Small intestine (tissue), 7 donors: ENCODE data around the gene C14orf93. TPM values are rescaled to one million over a fixed set of nuclear protein-coding genes. Genes with fewer than 3 reads are reported as not detected.
A peak's percentile ranks its signal among the peaks of the same experiment; 100 is the strongest.
"Not testable (repeated sequence)": the region's sequence is repeated elsewhere in the genome, so short reads cannot be mapped to it uniquely, and the experiment has no call there.

Experiments used
- DNase-seq, 2 donors: peaks; one replicate each; pipeline versions ENCODE4 v3.0.0 to v3.0.0-alpha.2; 2013
- FAIRE-seq: peaks from 2 replicates; lab custom pipeline; 2012; peaks lifted over from hg19 to GRCh38; lab: Jason Lieb, UNC
- H3K27ac ChIP-seq, 3 donors: one replicate each; pipeline ENCODE4 v1.5.1; 2013; ENCODE audit warnings: low read length in 2 of 3, mild to moderate bottlenecking in 2 of 3, control low read depth in 1 of 3, inconsistent platforms in 1 of 3, low read depth in 1 of 3, moderate library complexity in 1 of 3
- H3K27me3 ChIP-seq, 3 donors: one replicate each; pipeline ENCODE4 v1.6.1; 2013; ENCODE audit warnings: low read length in 3 of 3, inconsistent platforms in 1 of 3; ENCODE audit not compliant: control insufficient read depth in 3 of 3, insufficient read depth in 3 of 3
- H3K36me3 ChIP-seq, 3 donors: one replicate each; pipeline ENCODE4 v1.6.1; 2013; ENCODE audit warnings: low read length in 3 of 3, inconsistent platforms in 1 of 3, low read depth in 1 of 3, mild to moderate bottlenecking in 1 of 3, moderate library complexity in 1 of 3; ENCODE audit not compliant: control insufficient read depth in 3 of 3, insufficient read depth in 2 of 3
- H3K4me1 ChIP-seq, 3 donors: one replicate each; pipeline ENCODE4 v1.6.1; 2013; ENCODE audit warnings: low read length in 2 of 3, inconsistent platforms in 1 of 3, low read depth in 1 of 3, mild to moderate bottlenecking in 1 of 3, moderate library complexity in 1 of 3; ENCODE audit not compliant: control insufficient read depth in 3 of 3, insufficient read depth in 2 of 3
- H3K4me3 ChIP-seq, 3 donors: one replicate each; pipeline ENCODE4 v1.5.1; 2013; ENCODE audit warnings: low read length in 3 of 3, control low read depth in 1 of 3, inconsistent platforms in 1 of 3, low read depth in 1 of 3, mild to moderate bottlenecking in 1 of 3, moderate library complexity in 1 of 3
- H3K9me3 ChIP-seq, 2 donors: one replicate each; pipeline ENCODE4 v1.6.1; 2013; ENCODE audit warnings: low read depth in 1 of 2, low read length in 1 of 2; ENCODE audit not compliant: control insufficient read depth in 2 of 2, insufficient read depth in 1 of 2
- WGBS, 3 donors: extraction: QIAGEN DNeasy Blood & Tissue Kit; methylation state at CpG; one replicate each; pipeline ENCODE4 v1.1.7; 2013; 5-methylcytosine and 5-hydroxymethylcytosine counted together
- polyA plus RNA-seq, 4 donors: library from polyadenylated mRNA; stranded (reverse) in 3 of 4; unstranded in 1 of 4; fragments of 200-250 nt in 3 of 4; fragments of 120-200 nt in 1 of 4; gene quantifications; one replicate each; pipeline versions ENCODE4 v1.2.1 to v1.2.3, GENCODE V29; 2013
- donor health status: healthy with polysubstance abuse.
- donor health status: control.
- donor health status: control.
- donor health status: Bipolar disorder and iron deficiency.
- donor health status: healthy.

C14orf93 gene
- polyA plus RNA-seq, 4 donors, result 4.9 to 17.0 (median 7.9) TPM

DNA sequence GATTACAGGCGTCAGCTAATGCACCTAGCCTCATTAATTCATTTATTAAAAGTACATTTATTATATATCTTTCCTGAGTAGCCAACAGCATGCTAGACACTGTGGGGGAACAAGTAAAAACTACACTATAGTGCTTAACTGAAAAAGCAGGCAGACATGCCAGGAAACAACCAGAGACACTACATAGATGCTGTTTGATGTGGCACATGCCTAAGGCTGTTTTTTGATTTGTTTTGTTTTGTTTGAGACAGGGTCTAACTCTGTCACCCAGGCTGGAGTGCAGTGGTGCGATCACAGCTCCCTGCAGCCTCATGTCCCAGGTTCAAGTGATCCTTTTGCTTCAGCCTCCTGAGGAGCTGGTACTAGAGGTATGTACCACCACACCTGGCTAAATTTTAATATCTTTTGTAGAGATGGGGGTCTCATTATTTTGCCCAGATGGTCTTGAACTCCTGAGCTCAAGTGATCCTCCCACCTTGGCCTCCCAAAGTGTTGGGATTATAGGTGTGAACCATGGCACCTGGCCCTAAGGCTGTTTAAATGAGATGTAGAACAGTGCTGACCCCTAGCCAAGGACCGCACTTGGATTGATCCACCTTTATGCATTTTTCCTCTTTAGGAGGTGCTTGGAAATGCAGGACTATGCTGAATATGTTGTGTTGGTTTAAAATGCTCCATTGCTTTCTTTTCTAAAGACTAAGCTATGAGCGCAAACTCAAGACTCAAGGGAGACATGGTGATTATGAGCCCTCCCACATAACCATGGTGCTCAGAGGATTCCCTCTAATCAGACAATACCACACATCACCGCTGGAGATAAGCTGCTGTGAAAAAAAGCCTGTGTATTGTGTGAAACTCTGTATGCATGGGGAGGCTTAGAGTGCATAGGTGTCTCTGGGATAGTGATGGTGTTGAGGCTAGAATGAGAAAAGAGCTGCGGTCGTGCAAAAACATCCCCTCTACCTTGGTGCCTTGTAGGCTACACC, 10.5 kb upstream of the C14orf93 start:
- H3K36me3 ChIP-seq, result peaks cover 0 to 14% (median 2%) of the 10 kb centered on the region in 3 donors
- FAIRE-seq (no peak), DNase-seq (no peak)
- no peak overlapping the region for H3K4me3 ChIP-seq
- no peak overlapping the region for H3K27ac ChIP-seq
- WGBS, 3 donors, result 90 to 93% (median 90%) methylated on average over 7 of the region's 7 CpGs
- peaks cover 0 to 10% (median 0%) of the 10 kb centered on the region in 3 donors for H3K4me1 ChIP-seq
- no peaks in the 10 kb centered on the region for H3K27me3 ChIP-seq
- no peaks in the 10 kb centered on the region for H3K9me3 ChIP-seq

DNA sequence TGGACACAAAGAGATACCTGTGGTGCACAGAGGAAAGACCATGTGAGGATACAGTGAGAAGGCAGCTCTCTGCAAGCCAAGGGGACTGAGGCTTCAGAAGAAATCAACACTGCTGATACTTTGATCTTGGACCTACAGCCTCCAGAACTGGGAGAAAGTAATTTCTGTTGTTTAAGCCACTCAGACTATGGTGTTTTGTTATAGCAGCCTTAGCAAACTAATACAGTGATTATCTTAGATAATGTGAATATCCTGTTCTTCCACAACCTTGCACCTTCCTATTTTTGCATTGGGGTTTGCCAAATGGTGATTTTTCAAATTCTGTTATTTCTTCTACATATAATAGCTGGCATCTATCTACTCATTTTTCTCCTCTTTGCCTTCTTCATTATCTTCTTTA, 8.2 kb upstream of the C14orf93 start:
- H3K4me3 ChIP-seq, result no peak overlapping the region
- DNase-seq (no peak), FAIRE-seq (no peak)
- no peaks in the 10 kb centered on the region for H3K9me3 ChIP-seq
- H3K27me3 ChIP-seq, result no peaks in the 10 kb centered on the region
- H3K4me1 ChIP-seq, result no peaks in the 10 kb centered on the region
- peaks cover 0 to 2% (median 0%) of the 10 kb centered on the region in 3 donors for H3K36me3 ChIP-seq
- H3K27ac ChIP-seq, result no peak overlapping the region

DNA sequence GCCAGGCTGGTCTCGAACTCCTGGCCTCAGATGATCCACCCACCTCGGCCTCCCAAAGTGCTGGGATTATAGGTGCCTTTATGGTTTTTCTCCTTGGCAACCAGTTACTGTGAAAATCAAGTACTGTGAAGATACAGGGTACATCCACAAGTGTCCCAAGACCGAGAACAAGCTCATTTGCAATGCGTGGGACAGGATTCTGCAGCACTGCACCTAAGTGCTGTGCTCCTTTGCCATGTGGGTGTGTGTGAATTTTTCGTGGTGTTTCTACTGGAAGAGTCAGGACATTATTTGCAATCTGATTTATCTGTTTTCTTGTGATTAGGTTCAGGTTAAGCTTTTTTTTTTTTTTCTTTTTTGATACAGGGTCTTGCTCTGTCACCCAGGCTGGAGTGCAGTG, 7.1 kb upstream of the C14orf93 start:
- WGBS, 3 donors, result 71 to 88% (median 79%) methylated on average over 5 of the region's 5 CpGs

DNA sequence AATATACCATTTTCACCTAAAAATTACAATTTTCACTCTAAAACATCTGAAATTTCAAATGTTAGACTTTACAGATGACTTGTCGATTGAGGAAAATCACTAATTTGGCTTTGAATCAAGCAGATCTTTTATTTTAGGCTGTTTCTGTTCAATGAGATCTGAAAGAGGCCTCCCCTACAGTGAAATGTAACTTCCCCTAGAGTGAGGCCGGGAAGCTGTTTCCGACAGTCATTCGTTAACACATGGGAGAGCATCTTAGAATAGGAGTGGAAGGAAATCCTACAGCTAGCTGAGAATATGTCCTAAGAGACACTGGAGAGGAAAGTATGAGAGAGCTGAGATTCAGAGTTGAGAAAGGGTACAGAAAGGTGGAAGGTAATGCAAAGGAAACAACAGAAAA, 5.7 kb upstream of the C14orf93 start:
- FAIRE-seq (no peak), DNase-seq (no peak)
- WGBS, 3 donors, result 75 to 95% (median 91%) methylated on average over 4 of the region's 4 CpGs

More for the DNA sequence above, 7.1 kb upstream of the C14orf93 start:
- no peak for DNase-seq
- H3K27ac ChIP-seq, result no peak overlapping the region
- H3K4me3 ChIP-seq, result no peak overlapping the region
- no peaks in the 10 kb centered on the region for H3K9me3 ChIP-seq
- H3K4me1 ChIP-seq, result no peaks in the 10 kb centered on the region
- no peaks in the 10 kb centered on the region for H3K27me3 ChIP-seq
- H3K36me3 ChIP-seq, result no peaks in the 10 kb centered on the region
- FAIRE-seq, result no peak

DNA sequence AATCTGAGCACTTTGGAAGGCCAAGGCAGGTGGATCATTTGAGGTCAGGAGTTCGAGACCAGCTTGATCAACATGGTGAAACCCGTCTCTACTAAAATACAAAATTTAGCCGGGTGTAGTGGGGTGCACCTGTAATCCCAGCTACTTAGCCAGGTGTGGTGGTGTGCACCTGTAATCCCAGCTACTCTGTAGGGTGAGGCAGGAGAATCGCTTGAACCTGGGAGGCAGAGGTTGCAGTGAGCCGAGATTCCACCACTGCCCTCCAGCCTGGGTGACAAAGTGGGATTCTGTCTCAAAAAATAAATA, 3.8 kb upstream of the C14orf93 start:
- WGBS, 3 donors, result 83 to 92% (median 89%) methylated on average over 5 of the region's 5 CpGs
- not testable (repeated sequence) for DNase-seq, H3K9me3 ChIP-seq, H3K4me1 ChIP-seq, FAIRE-seq, H3K4me3 ChIP-seq, H3K27me3 ChIP-seq, H3K27ac ChIP-seq, H3K36me3 ChIP-seq

More for the DNA sequence above, 5.7 kb upstream of the C14orf93 start:
- Histone ChIP-seq H3K9me3 (no peaks in the 10 kb centered on the region), H3K36me3 (no peaks in the 10 kb centered on the region), H3K4me1 (no peaks in the 10 kb centered on the region), H3K4me3 (no peak overlapping the region), H3K27ac (no peak overlapping the region), H3K27me3 (no peaks in the 10 kb centered on the region)

DNA sequence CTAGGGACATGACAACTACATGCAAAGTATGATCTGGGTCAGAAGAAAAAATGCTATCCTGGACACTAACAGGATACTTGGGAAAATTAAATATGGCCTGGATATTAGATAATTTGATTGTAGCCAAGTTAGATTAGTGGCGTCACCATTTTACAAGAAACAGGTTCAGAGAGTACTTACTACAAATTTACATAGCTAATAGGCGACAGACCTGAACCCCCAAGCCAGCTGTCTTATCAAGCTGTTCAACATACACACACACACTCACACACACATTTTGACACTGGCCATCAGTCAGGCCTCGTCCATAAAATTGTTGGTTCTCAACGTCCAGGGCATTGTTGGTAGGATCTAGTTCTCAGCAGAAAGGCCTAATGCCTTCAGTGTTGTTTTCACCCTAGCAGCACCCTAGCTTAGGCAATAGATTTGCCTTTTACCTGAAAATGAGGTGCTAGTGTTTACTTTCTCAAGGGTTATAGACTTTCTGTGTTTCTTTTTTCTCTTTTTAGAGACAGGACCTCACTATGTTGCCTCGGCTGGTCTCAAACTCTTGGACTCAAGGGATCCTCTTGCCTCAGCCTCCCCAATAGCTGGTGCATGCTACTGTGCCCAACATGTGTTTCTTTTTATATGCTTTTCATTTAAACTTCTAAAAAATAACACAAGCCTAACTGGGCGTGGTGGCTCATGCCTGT, 3.3 kb upstream of the C14orf93 start:
- 69 to 84% (median 81%) methylated on average over 6 of the region's 6 CpGs for WGBS, 3 donors
- no peaks in the 10 kb centered on the region for H3K27me3 ChIP-seq
- no peaks in the 10 kb centered on the region for H3K36me3 ChIP-seq
- H3K27ac ChIP-seq, result no peak overlapping the region
- DNase-seq (no peak), FAIRE-seq (no peak)
- H3K4me1 ChIP-seq, result peaks cover 0 to 8% (median 0%) of the 10 kb centered on the region in 3 donors
- H3K4me3 ChIP-seq, result no peak overlapping the region
- no peaks in the 10 kb centered on the region for H3K9me3 ChIP-seq

DNA sequence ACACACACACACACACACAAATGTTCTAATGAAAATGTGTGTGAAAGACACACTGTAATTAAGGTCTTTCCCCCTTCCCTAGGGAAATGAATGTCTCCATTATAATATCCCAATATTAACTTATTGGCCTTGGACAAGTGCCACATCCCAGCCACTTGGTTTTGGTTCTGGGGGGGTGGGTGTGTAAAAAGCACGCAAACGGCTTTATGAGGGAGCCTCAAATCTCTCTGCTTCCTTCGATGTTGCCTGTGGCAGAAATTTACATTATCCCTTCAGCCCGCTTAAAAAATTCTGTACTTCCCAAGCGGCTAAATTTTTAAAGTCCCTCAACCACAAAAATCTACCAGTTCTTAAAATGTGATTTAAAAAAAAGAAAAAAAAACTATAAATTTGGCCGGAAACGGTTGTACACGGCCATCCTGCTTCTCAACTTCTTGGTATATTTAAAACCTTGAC, 432 bp downstream of the C14orf93 start:
- WGBS, 3 donors, result 12 to 25% (median 18%) methylated on average over 8 of the region's 8 CpGs
- peak overlapping the region in 2 of 3 donors; percentile 62 to 73 for H3K4me3 ChIP-seq
- DNase-seq, result no peak
- peak overlapping the region; percentile 54 to 96 (median 83) for H3K27ac ChIP-seq
- no peaks in the 10 kb centered on the region for H3K9me3 ChIP-seq
- no peaks in the 10 kb centered on the region for H3K27me3 ChIP-seq
- H3K36me3 ChIP-seq, result no peaks in the 10 kb centered on the region
- no peak for FAIRE-seq
- H3K4me1 ChIP-seq, result peaks cover 0 to 20% (median 3%) of the 10 kb centered on the region in 3 donors

DNA sequence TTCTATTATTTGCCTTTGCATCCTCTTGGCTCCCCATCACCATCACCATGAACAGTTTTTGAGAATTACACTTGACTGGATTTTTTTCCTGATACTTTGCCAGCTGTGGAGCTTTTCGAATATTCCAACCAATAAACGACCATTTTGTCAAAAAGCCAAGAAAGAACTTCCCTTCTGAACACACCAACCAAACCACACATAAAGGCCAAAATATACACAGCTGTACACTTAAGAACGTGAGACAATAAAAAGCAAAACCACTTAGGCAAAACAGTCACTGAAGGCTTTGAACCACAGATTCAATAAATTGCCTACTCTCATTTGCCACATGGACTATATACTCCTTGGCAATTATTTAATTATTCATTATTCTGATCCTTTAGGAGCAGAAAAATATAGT, 1.1 kb downstream of the C14orf93 start:
- DNase-seq, result no peak
- Histone ChIP-seq H3K4me3 (no peak overlapping the region), H3K4me1 (peaks cover 0 to 20% (median 3%) of the 10 kb centered on the region in 3 donors), H3K36me3 (no peaks in the 10 kb centered on the region), H3K27me3 (no peaks in the 10 kb centered on the region), H3K27ac (no peak overlapping the region), H3K9me3 (no peaks in the 10 kb centered on the region)
- no peak for FAIRE-seq
- WGBS, 3 donors, result 28 to 50% (median 40%) methylated on average over 3 of the region's 3 CpGs
